Calu3 (cell line): ENCODE measurements around the gene FCGBP. TPM values are rescaled to one million over a fixed set of nuclear protein-coding genes. Genes with fewer than 3 reads are reported as not detected.

Source experiments
- BruUV-seq: library from RNA; stranded (reverse); fragments of 400-500 nt; replicated peaks from 2 replicates; lab custom pipeline; 2021; lab: Mats Ljungman, UMichigan
- CTCF ChIA-PET: fragments of 300-600 bp; sonication (Branson Sonifier 250); formaldehyde crosslinking; loops from one replicate; lab custom pipeline; 2022; ENCODE audit warnings: antibody characterized with exemption; lab: Charles Lee
- DNase-seq: peaks from one replicate; pipeline ENCODE4 v3.0.0; 2022
- H3K27ac Mint-ChIP-seq: one replicate; pipeline ENCODE4 v1.8.0; 2022; ENCODE audit warnings: mixed read lengths; ENCODE audit not compliant: unreplicated experiment
- H3K27me3 Mint-ChIP-seq: one replicate; pipeline ENCODE4 v1.8.0; 2022; ENCODE audit warnings: mixed read lengths; ENCODE audit not compliant: unreplicated experiment
- H3K36me3 Mint-ChIP-seq: one replicate; pipeline ENCODE4 v1.8.0; 2022; ENCODE audit warnings: mild to moderate bottlenecking, moderate library complexity, mixed read lengths; ENCODE audit not compliant: insufficient read depth, unreplicated experiment
- H3K4me1 Mint-ChIP-seq: one replicate; pipeline ENCODE4 v1.8.0; 2022; ENCODE audit warnings: mild to moderate bottlenecking, low read depth, mixed read lengths; ENCODE audit not compliant: unreplicated experiment
- H3K4me3 Mint-ChIP-seq: one replicate; pipeline ENCODE4 v1.8.0; 2022; ENCODE audit warnings: mild to moderate bottlenecking, low read depth, moderate library complexity, mixed read lengths; ENCODE audit not compliant: unreplicated experiment
- H3K9me3 Mint-ChIP-seq: one replicate; pipeline ENCODE4 v1.8.0; 2022; ENCODE audit warnings: low read depth, mixed read lengths; ENCODE audit not compliant: unreplicated experiment
- CTCF ChIP-seq: fragments of 200-600 bp; IDR thresholded peaks from one replicate; pipeline ENCODE4 v1.8.0; 2022; ENCODE audit warnings: antibody characterized with exemption; ENCODE audit not compliant: unreplicated experiment
- intact Hi-C: fragments of 100-400 bp; cut with micrococcal nuclease; formaldehyde crosslinking; loops from one replicate; pipeline ENCODE4 v1.10.0; 2022; ENCODE audit not compliant: unreplicated experiment
- total RNA-seq: library from RNA; stranded (reverse); gene quantifications from 2 replicates; pipeline ENCODE4 v1.2.3, GENCODE V29; 2022

The FCGBP gene
- total RNA-seq, 1 experiment from 2014 or later: 3.7 TPM

- peaks cover 4% of the 10 kb centered on the region for H3K9me3 Mint-ChIP-seq
- no peak overlapping the region for H3K4me3 Mint-ChIP-seq
- no peak for TF ChIP-seq CTCF
- DNase-seq: no peak
- H3K4me1 Mint-ChIP-seq: peaks cover 92% of the 10 kb centered on the region
- CTCF ChIA-PET: interaction anchor here (3.3 kb wide), 1 partner anchor 31 kb away, joined by 29 read pairs; the partner anchor contains the start of gene PSMC4
- no peaks in the 10 kb centered on the region for H3K27me3 Mint-ChIP-seq
- intact Hi-C loops: no loop called here
- H3K27ac Mint-ChIP-seq: peak overlapping the region; percentile 22
- peaks cover 21% of the 10 kb centered on the region for H3K36me3 Mint-ChIP-seq
- no TSS peak for BruUV-seq
Observed at GRCh38 chr19:39939556-39939955, 5.1 kb upstream of the FCGBP start.

- H3K27ac Mint-ChIP-seq: peak overlapping the region; percentile 62
- BruUV-seq: no TSS peak
- DNase-seq: no peak
- no peak overlapping the region for H3K4me3 Mint-ChIP-seq
- peaks cover 81% of the 10 kb centered on the region for H3K4me1 Mint-ChIP-seq
- CTCF ChIA-PET: interaction anchor here (1.5 kb wide), 1 partner anchor 94 kb away, joined by 3 read pairs; no protein-coding TSS in a partner anchor
- no peak for TF ChIP-seq CTCF
- H3K36me3 Mint-ChIP-seq: peaks cover 14% of the 10 kb centered on the region
- intact Hi-C loops: no loop called here
- no peaks in the 10 kb centered on the region for H3K27me3 Mint-ChIP-seq
- H3K9me3 Mint-ChIP-seq: peaks cover 4% of the 10 kb centered on the region
Observed at GRCh38 chr19:39937787-39938186, 3.4 kb upstream of the FCGBP start.

- CTCF ChIA-PET: interaction anchor here (1.5 to 2.4 kb wide), 2 partner anchors 33 to 94 kb away, joined by 3 to 10 read pairs; partner anchors contain the start of gene PSMC4
- intact Hi-C loops: no loop called here
- Mint-ChIP-seq H3K27me3 (no peaks in the 10 kb centered on the region), H3K27ac (peak overlapping the region; percentile 62), H3K4me3 (no peak overlapping the region), H3K9me3 (peaks cover 4% of the 10 kb centered on the region), H3K36me3 (peaks cover 12% of the 10 kb centered on the region), H3K4me1 (peaks cover 76% of the 10 kb centered on the region)
- DNase-seq: peak; percentile 37
- no peak for TF ChIP-seq CTCF
- no TSS peak for BruUV-seq
Observed at GRCh38 chr19:39937094-39937720, 2.8 kb upstream of the FCGBP start.

GRCh38 chr19:39936622-39937021, 2.2 kb upstream of the FCGBP start:
- Mint-ChIP-seq H3K27ac (peak overlapping the region; percentile 74), H3K9me3 (peaks cover 6% of the 10 kb centered on the region), H3K4me3 (no peak overlapping the region), H3K27me3 (no peaks in the 10 kb centered on the region), H3K4me1 (peaks cover 70% of the 10 kb centered on the region), H3K36me3 (peaks cover 6% of the 10 kb centered on the region)
- TF ChIP-seq CTCF: no peak
- no peak for DNase-seq
- intact Hi-C loops: no loop called here
- no TSS peak for BruUV-seq
- CTCF ChIA-PET: interaction anchor here (1.3 to 2.4 kb wide), 3 partner anchors 11 to 93 kb away, joined by 3 to 10 read pairs (median 4); partner anchors contain the start of gene PSMC4
